ENCODE data around the gene LAMA3. TPM values are rescaled to one million over a fixed set of nuclear protein-coding genes. Genes with fewer than 3 reads are reported as not detected.

The LAMA3 gene
- total RNA-seq, 2 donors from 2014 or later = 31.9 to 41.3 TPM

GRCh38 chr18:23828426-23828825 is 139.2 kb downstream of the LAMA3 start:
- no peak for TF ChIP-seq CTCF (IDR thresholded peaks at IDR 0.05)
- intact Hi-C loops (cut with DNase I) = loop anchor here (10.0 kb wide), 1 partner anchor 286 kb away; no protein-coding TSS in a partner anchor
- no peak overlapping the region for H3K4me3 ChIP-seq
- H3K27ac ChIP-seq = no peak overlapping the region
- no peak overlapping the region for H3K9ac ChIP-seq (ENCODE audit: low read depth in 2 of 2, low read length in 2 of 2)
- H3K36me3 ChIP-seq = no peaks in the 10 kb centered on the region
- no peaks in the 10 kb centered on the region for H3K4me1 ChIP-seq
- H3K27me3 ChIP-seq = no peaks in the 10 kb centered on the region
- no peak for DNase-seq
- H3K9me3 ChIP-seq = no peaks in the 10 kb centered on the region

GRCh38 chr18:23832911-23833310 is 143.7 kb downstream of the LAMA3 start:
- H3K4me1 ChIP-seq = no peaks in the 10 kb centered on the region
- H3K36me3 ChIP-seq = no peaks in the 10 kb centered on the region
- TF ChIP-seq CTCF (IDR thresholded peaks at IDR 0.05) = no peak
- intact Hi-C loops (cut with DNase I) = no loop called here
- H3K9ac ChIP-seq (ENCODE audit: low read depth in 2 of 2, low read length in 2 of 2) = no peak overlapping the region
- no peaks in the 10 kb centered on the region for H3K9me3 ChIP-seq
- no peak for DNase-seq
- no peaks in the 10 kb centered on the region for H3K27me3 ChIP-seq
- H3K4me3 ChIP-seq = no peak overlapping the region
- no peak overlapping the region for H3K27ac ChIP-seq

- Histone ChIP-seq H3K4me1 (no peaks in the 10 kb centered on the region), H3K36me3 (no peaks in the 10 kb centered on the region), H3K27ac (no peak overlapping the region), H3K9me3 (no peaks in the 10 kb centered on the region), H3K4me3 (no peak overlapping the region), H3K27me3 (no peaks in the 10 kb centered on the region), H3K9ac (ENCODE audit: low read depth in 2 of 2, low read length in 2 of 2) (no peak overlapping the region)
- intact Hi-C loops (cut with DNase I) = no loop called here
- DNase-seq = no peak
- TF ChIP-seq CTCF (IDR thresholded peaks at IDR 0.05) = no peak
These were observed 144.5 kb downstream of the LAMA3 start for GRCh38 chr18:23833714-23834113.

- Histone ChIP-seq H3K27me3 (no peaks in the 10 kb centered on the region), H3K36me3 (no peaks in the 10 kb centered on the region), H3K27ac (no peak overlapping the region), H3K4me3 (no peak overlapping the region), H3K9me3 (no peaks in the 10 kb centered on the region), H3K9ac (ENCODE audit: low read depth in 2 of 2, low read length in 2 of 2) (no peak overlapping the region), H3K4me1 (no peaks in the 10 kb centered on the region)
- intact Hi-C loops (cut with DNase I) = no loop called here
- no peak for TF ChIP-seq CTCF (IDR thresholded peaks at IDR 0.05)
- no peak for DNase-seq
These were observed 145.8 kb downstream of the LAMA3 start for GRCh38 chr18:23835091-23835490.

- no peak overlapping the region for H3K9ac ChIP-seq (ENCODE audit: low read depth in 2 of 2, low read length in 2 of 2)
- no peaks in the 10 kb centered on the region for H3K9me3 ChIP-seq
- no peak for TF ChIP-seq CTCF (IDR thresholded peaks at IDR 0.05)
- no peak for DNase-seq
- no peak overlapping the region for H3K4me3 ChIP-seq
- H3K27me3 ChIP-seq = no peaks in the 10 kb centered on the region
- H3K4me1 ChIP-seq = no peaks in the 10 kb centered on the region
- intact Hi-C loops (cut with DNase I) = no loop called here
- H3K27ac ChIP-seq = no peak overlapping the region
- H3K36me3 ChIP-seq = no peaks in the 10 kb centered on the region
These were observed 146.3 kb downstream of the LAMA3 start for GRCh38 chr18:23835506-23835905.

GRCh38 chr18:23837591-23837990 is 148.3 kb downstream of the LAMA3 start:
- Histone ChIP-seq H3K4me3 (no peak overlapping the region), H3K4me1 (no peaks in the 10 kb centered on the region), H3K27me3 (no peaks in the 10 kb centered on the region), H3K9me3 (no peaks in the 10 kb centered on the region), H3K9ac (ENCODE audit: low read depth in 2 of 2, low read length in 2 of 2) (no peak overlapping the region), H3K27ac (no peak overlapping the region), H3K36me3 (no peaks in the 10 kb centered on the region)
- DNase-seq = no peak
- TF ChIP-seq CTCF (IDR thresholded peaks at IDR 0.05) = no peak
- intact Hi-C loops (cut with DNase I) = no loop called here

Data from colonic mucosa (tissue), 4 donors.